Activated CD8-positive, alpha-beta memory T cell treated with anti-CD3 and anti-CD28 coated beads for 24 hours (primary cell): ENCODE results near the gene ZNF407.
"Not testable (repeated sequence)": the region's sequence is repeated elsewhere in the genome, so short reads cannot be mapped to it uniquely, and the experiment has no call there.

Experiments
- DNase-seq: peaks from one replicate; pipeline ENCODE4 v3.0.0-alpha.2; 2020

The ZNF407 gene, protein sequence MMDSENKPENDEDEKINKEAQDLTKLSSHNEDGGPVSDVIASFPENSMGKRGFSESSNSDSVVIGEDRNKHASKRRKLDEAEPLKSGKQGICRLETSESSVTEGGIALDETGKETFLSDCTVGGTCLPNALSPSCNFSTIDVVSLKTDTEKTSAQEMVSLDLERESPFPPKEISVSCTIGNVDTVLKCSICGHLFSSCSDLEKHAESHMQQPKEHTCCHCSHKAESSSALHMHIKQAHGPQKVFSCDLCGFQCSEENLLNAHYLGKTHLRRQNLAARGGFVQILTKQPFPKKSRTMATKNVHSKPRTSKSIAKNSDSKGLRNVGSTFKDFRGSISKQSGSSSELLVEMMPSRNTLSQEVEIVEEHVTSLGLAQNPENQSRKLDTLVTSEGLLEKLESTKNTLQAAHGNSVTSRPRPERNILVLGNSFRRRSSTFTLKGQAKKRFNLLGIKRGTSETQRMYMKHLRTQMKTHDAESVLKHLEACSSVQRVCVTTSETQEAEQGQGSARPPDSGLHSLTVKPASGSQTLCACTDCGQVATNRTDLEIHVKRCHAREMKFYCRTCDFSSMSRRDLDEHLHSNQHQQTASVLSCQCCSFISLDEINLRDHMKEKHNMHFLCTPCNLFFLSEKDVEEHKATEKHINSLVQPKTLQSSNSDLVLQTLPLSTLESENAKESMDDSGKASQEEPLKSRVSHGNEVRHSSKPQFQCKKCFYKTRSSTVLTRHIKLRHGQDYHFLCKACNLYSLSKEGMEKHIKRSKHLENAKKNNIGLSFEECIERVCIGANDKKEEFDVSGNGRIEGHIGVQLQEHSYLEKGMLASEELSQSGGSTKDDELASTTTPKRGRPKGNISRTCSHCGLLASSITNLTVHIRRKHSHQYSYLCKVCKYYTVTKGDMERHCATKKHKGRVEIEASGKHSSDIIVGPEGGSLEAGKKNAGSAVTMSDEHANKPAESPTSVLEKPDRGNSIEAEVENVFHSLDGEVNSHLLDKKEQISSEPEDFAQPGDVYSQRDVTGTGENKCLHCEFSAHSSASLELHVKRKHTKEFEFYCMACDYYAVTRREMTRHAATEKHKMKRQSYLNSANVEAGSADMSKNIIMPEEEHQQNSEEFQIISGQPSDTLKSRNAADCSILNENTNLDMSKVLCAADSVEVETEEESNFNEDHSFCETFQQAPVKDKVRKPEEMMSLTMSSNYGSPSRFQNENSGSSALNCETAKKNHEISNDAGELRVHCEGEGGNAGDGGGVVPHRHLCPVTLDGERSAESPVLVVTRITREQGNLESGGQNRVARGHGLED (N-terminal part only)

DNA sequence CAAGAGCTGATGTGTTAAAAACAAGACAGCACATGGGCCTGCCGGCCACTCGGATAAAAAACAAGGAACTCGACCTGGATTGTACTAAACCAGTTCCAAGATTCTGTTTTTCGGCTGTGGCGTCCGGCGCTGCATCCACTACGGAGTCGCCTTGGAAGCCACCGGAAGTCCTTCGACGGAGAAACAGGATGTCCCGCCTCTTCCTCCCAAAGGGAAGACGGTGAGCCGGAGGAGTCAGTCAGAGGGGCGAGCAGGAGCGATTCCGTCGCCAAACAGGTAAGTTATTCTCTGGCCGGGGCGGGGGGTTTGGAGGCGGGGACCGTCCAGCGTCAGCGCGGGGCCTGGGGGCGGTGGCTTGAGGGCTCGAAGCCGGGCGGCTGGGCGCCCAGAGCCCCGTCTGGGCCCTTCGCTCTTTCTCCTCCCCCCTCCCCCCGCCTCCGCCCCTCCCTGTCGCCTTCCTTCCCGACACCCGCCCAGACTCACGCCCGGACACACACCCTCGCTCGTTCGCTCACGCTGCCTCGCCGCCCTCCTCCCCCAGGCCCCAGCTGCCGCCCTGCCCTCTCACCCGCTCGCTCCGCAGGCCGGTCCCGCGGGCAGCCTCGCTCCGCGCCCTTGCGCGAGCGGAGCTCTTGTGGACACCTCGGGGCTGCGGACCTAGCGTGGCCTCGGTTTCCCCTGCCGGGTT is at the start of gene ZNF407:
TSS of gene ZNF407 (plus strand) at position 209 of the 688 bp plus-strand sequence. CDS start 33,150 bp downstream, outside the sequence.
- DNase-seq, result peak; percentile 97

DNA sequence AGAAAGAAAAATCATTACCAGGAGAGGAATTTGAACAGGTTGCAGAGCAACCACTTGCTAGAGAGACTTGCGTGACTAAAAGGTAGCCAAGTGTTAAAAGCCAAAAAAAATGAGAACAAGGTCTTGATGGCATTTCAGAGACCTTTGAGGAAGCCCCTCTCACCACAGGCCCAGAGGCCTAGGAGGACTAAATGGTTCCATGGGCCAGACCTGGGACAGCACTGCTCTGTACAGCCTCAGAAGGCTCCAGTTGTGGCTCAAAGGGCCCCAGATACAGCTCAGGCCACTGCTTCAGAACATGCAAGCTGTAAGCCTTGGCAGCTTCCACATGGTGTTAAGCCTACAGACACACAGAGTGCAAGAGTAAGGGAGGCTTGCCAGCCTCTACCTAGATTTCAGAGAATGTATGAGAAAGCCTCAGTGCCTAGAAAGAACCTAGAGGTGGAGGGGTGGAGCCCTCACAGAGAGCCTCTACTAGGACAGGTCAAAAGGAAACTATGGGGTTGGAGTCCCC is 48.0 kb upstream of the ZNF407 start:
- no peak for DNase-seq

DNA sequence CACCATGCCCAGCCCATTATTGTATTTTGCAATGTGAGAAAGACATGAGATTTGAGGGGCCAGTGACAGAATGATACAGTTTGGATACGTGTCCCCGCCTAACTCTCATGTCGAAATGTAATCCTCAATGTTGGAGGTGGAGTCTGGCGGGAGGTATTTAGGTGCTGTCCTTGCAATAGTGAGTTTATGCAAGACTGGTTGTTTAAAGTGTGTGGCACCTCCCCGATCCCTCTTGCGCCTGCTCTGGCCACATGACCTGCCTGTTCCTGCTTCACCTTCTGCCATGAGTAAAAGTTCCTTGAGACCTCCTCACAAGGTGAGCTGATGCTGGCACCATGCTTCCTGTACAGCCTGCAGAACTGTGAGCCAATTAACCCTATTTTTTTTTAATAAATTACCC is 46.8 kb upstream of the ZNF407 start:
- DNase-seq, result no peak

DNA sequence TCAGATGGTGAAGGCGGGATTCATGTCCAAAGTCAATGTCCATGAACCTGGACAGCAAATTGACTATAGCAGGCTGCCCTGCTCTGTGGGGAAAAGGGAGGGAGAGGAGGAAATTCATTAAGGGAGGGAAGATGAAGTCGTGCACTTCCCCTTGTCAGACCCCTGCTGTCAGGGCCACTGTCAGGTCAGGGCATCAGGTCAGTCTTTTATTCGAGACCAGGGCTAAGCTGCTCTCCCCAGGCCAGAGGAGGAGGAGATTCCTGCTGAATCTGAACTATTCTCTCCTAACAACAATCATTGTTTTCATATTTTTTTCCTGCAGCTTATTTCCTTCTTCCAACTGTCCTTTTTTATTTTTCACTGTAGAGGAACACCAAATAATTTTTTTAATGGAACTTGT is 46.2 kb upstream of the ZNF407 start:
- DNase-seq, result no peak

DNA sequence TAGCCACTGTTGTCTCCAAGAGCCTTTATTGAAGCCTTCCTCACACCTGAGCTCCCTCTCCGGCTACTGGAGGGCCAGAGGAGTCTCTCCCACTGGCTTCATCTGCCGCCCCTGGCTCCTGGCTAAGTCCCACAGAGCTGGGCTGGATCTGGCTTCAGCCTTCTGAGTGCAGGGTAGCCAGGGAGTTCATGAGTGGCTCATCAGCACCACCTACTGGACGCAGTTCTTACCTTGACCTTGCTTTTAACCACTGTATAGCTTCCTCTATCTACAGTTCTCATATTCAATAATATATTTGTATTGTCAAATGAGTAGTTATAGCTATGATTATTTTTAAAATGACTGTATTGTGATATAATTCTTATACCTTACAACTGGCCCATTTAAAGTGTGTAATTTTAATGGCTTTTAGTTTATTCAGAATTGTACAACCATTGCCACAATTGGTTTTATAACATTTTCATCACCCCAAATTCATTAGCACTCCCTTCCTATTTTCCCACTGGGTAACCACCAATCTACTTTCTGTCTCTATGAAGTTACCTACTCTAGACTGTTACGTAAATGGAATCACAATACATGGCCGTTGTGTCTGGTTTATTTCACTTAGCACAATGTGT is 45.6 kb upstream of the ZNF407 start:
- peak; percentile 89 for DNase-seq

DNA sequence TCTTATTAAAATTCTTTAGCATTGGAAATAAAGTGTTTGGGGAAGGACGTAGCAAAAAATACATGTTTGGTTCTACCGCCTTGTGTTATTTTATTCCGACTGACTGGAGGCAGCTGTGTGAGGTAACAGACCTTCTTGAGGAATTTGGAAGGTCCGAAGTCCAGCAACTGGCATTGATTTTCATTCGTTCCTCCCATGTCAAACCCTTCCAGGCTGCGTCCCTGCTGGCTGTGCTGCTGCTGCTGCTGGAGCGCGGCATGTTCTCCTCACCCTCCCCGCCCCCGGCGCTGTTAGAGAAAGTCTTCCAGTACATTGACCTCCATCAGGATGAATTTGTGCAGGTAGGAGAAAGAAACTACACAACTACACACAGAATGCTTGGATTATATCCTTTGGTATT is 41.5 kb upstream of the ZNF407 start:
- no peak for DNase-seq

DNA sequence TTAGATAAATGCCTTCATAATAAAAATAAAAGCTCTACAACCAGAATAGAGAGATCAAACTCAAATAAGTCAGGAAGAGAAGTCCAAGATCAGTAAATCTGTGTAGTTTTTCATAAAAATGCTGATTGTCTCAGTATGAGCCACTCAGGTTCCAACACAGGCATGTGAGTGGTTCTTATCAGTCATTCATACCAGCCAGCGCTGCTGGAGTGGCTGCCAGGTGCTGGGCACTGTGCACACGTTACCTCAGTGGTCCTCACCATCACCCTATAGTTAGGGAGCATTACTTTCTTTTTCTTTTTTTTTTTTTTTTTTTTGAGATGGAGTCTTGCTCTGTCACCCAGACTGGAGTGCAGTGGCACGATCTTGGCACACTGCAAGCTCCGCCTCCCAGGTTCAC is 39.6 kb upstream of the ZNF407 start:
- no peak for DNase-seq

DNA sequence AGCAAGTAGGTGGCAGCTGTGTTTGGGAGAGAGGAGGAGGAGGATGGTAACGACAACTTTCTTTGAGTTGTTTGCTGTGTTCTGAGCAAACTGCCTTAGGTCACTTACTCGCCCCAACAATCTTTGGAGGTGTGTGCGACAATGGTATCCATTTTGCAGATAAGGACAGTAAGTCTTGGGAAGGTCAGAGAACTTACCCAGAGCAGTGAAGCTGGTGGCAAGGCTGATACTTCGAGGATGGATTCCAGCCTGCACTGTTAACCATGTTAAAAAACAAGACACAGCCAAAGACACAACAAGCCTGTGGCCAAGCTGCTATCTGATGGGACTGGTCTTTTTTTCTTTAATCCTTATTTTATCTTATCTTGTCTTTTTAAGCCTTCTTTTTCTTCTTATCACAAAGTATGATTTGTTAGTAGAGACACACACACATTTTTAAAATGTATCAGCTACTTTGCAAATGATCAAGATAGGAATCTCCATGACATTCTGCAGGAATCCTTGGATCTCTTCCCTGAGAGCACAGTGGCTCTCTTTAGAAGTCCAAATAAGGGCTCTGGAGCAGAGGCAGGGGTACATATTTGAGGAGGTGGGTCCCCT is 35.4 kb upstream of the ZNF407 start:
- DNase-seq, result no peak

DNA sequence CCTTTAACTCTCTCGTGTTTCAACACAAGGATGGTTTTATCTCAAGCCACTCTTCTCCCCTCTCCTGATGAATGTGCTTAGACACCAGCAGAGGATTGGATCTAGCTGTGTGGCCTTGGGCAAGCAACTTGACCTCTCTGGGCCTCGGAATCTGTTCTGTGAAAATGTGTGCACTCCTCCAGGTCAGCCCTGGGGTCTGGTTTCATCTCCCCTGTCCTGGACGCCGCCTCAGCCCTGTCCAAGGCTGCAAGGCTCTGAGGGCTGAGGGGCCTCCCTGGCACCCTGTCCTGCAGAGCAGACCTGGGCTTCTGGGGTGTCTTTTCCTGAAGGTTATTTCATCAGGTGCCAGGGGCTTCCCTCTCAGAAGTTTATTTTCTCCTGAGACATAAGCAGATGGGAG is 34.9 kb upstream of the ZNF407 start:
- no peak for DNase-seq

- DNase-seq, result no peak
Observed at GRCh38 chr18:74563999-74564398, 33.7 kb upstream of the ZNF407 start.

DNA sequence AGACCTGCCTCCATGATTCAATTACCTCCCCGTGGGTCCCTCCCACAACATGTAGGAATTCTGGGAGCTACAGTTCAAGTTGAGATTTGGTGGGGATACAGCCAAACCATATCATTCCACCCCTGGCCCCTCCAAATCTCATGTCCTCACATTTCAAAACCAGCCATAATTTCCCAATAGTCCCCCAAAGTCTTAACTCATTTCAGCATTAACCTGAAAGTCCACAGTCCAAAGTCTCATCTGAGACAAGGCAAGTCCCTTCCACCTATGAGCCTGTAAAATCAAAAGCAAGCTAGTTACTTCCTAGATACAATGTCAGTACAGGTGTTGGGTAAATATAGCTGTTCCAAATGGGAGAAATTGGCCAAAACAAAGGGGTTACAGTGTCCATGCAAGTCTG is 32.5 kb upstream of the ZNF407 start:
- not testable (repeated sequence) for DNase-seq

GRCh38 chr18:74565993-74566392 is 31.7 kb upstream of the ZNF407 start:
- not testable (repeated sequence) for DNase-seq

GRCh38 chr18:74567822-74568221 is 29.8 kb upstream of the ZNF407 start:
- DNase-seq, result no peak

DNA sequence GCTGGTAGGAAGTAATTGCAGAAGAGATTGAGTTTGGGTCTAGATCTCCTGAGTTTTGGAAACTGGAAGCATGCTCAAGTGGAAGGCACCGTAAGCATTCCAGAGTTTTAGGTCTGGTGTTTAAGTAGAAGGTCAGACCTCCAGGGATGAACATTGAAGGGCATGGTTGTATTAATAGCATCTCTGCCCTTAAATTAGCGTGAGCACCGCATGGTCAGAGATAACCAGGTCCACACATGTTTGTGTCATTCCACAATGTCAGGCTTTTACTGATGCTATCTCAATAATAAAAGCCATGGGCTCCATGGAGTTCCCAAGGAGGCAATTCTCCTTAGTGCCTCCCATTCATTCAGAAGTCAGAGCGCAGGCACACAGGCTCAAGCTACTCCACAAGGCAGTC is 28.3 kb upstream of the ZNF407 start:
- DNase-seq, result no peak

GRCh38 chr18:74570266-74570665 is 27.4 kb upstream of the ZNF407 start:
- DNase-seq, result no peak

- DNase-seq, result no peak
Observed at GRCh38 chr18:74571895-74572680, 25.6 kb upstream of the ZNF407 start.

DNA sequence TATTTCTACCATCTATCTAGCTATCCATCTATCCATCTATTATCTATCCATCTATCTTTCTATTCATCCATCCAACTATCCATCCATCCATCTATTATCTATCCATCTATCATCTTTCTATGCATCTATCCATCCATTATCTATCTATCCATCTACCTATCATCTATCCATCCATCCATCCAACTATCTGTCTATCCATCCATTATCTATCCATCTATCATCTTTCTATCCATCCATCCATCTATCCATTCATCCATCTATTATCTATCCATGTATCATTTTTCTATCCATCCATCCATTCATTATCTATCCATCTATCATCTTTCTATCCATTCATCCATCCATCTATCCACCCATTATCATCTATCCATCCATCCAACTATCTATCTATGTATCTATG is 24.6 kb upstream of the ZNF407 start:
- DNase-seq, result no peak

GRCh38 chr18:74574916-74575315 is 22.8 kb upstream of the ZNF407 start:
- no peak for DNase-seq

- DNase-seq, result no peak
Observed at GRCh38 chr18:74577019-74577418, 20.7 kb upstream of the ZNF407 start.

DNA sequence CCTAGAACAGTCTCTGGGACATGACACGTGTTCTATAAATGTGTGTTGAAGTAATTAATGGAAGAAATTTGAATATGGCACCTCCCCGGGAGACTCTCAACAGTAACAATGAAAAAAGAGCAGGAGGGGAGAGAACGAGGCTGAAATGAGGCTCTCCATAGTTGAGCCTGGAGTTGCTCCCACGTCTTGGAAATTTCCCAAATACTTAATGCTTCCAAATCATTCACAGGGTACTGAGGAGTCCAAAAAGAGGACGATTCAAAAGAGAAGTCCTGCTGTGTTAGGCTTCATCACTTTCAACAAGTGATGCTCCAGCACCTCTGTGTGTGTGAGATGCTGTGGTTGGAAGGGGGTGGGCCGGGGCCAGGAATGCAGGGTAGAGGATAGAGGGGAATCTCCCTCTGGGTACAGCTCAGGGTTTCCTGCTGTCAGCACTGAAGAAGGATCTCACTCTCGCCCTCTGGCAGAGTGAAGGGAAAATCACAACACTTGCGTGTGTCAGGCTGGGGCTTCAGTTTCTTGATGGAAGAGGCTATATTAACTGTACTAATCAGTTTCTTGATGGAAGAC is 18.1 kb upstream of the ZNF407 start:
- DNase-seq, result no peak
